Measurements from ENCODE around the gene STAG2. TPM values are rescaled to one million over a fixed set of nuclear protein-coding genes. Genes with fewer than 3 reads are reported as not detected.

The STAG2 gene
- total RNA-seq, 2 donors from 2014 or later, result 73.7 to 130 TPM

- H3K4me1 ChIP-seq (ENCODE audit: control insufficient read depth, insufficient read depth, low read length), result no peaks in the 10 kb centered on the region
- H3K27me3 Mint-ChIP-seq (ENCODE audit: insufficient read depth), result no peaks in the 10 kb centered on the region
- no peak for TF ChIP-seq CTCF (conservative IDR thresholded peaks at IDR 0.05)
- WGBS, 2 experiments (ENCODE audit: insufficient coverage in 1 of 2, insufficient read length in 1 of 2), result 100% methylated on average over 3 of the region's 3 CpGs; no CpG with 5 or more reads in 1 of the 2 experiments
- peaks cover 16% of the 10 kb centered on the region for H3K36me3 Mint-ChIP-seq (ENCODE audit: low read depth)
- H3K36me3 ChIP-seq (ENCODE audit: control insufficient read depth, insufficient read depth, low read length), result no peaks in the 10 kb centered on the region
- no peak overlapping the region for H3K27ac ChIP-seq (ENCODE audit: low read depth, low read length)
- no peak overlapping the region for H3K4me3 Mint-ChIP-seq
- DNase-seq, result no peak
- no peak overlapping the region for H3K4me3 ChIP-seq (ENCODE audit: low read length)
- no peaks in the 10 kb centered on the region for H3K4me1 Mint-ChIP-seq
- H3K27ac Mint-ChIP-seq, result no peak overlapping the region
- no peak overlapping the region for H3K9ac ChIP-seq (ENCODE audit: extremely low read depth, low read length, poor library complexity, severe bottlenecking)
- H3K9me3 ChIP-seq (ENCODE audit: control insufficient read depth, low read length), result no peaks in the 10 kb centered on the region
- H3K27me3 ChIP-seq (ENCODE audit: control insufficient read depth, insufficient read depth, low read length, poor library complexity, severe bottlenecking), result no peaks in the 10 kb centered on the region
- H3K9me3 Mint-ChIP-seq, result peaks cover 6% of the 10 kb centered on the region
These were observed 48.7 kb downstream of the STAG2 start for GRCh38 chrX:124010157-124010556.

- WGBS, 2 experiments (ENCODE audit: insufficient coverage in 1 of 2, insufficient read length in 1 of 2), result 100% methylated on average over 3 of the region's 3 CpGs; no CpG with 5 or more reads in 1 of the 2 experiments
- Histone ChIP-seq H3K9ac (ENCODE audit: extremely low read depth, low read length, poor library complexity, severe bottlenecking) (no peak overlapping the region), H3K4me1 (ENCODE audit: control insufficient read depth, insufficient read depth, low read length) (no peaks in the 10 kb centered on the region), H3K9me3 (ENCODE audit: control insufficient read depth, low read length) (no peaks in the 10 kb centered on the region), H3K27me3 (ENCODE audit: control insufficient read depth, insufficient read depth, low read length, poor library complexity, severe bottlenecking) (no peaks in the 10 kb centered on the region), H3K4me3 (ENCODE audit: low read length) (no peak overlapping the region), H3K36me3 (ENCODE audit: control insufficient read depth, insufficient read depth, low read length) (no peaks in the 10 kb centered on the region), H3K27ac (ENCODE audit: low read depth, low read length) (no peak overlapping the region)
- peaks cover 6% of the 10 kb centered on the region for H3K9me3 Mint-ChIP-seq
- no peak overlapping the region for H3K27ac Mint-ChIP-seq
- DNase-seq, result no peak
- H3K4me3 Mint-ChIP-seq, result no peak overlapping the region
- peaks cover 13% of the 10 kb centered on the region for H3K36me3 Mint-ChIP-seq (ENCODE audit: low read depth)
- H3K27me3 Mint-ChIP-seq (ENCODE audit: insufficient read depth), result no peaks in the 10 kb centered on the region
- TF ChIP-seq CTCF (conservative IDR thresholded peaks at IDR 0.05), result no peak
- no peaks in the 10 kb centered on the region for H3K4me1 Mint-ChIP-seq
These were observed 49.1 kb downstream of the STAG2 start for GRCh38 chrX:124010566-124010965.

- 100% methylated on average over 1 of the region's 1 CpG; no CpG with 5 or more reads in 1 of the 2 experiments for WGBS, 2 experiments (ENCODE audit: insufficient coverage in 1 of 2, insufficient read length in 1 of 2)
- TF ChIP-seq CTCF (conservative IDR thresholded peaks at IDR 0.05), result no peak
- Mint-ChIP-seq H3K36me3 (ENCODE audit: low read depth) (peaks cover 2% of the 10 kb centered on the region), H3K9me3 (peaks cover 2% of the 10 kb centered on the region), H3K27ac (no peak overlapping the region), H3K4me3 (no peak overlapping the region), H3K27me3 (ENCODE audit: insufficient read depth) (no peaks in the 10 kb centered on the region), H3K4me1 (no peaks in the 10 kb centered on the region)
- Histone ChIP-seq H3K4me3 (ENCODE audit: low read length) (no peak overlapping the region), H3K9me3 (ENCODE audit: control insufficient read depth, low read length) (no peaks in the 10 kb centered on the region), H3K36me3 (ENCODE audit: control insufficient read depth, insufficient read depth, low read length) (no peaks in the 10 kb centered on the region), H3K27ac (ENCODE audit: low read depth, low read length) (no peak overlapping the region), H3K9ac (ENCODE audit: extremely low read depth, low read length, poor library complexity, severe bottlenecking) (no peak overlapping the region), H3K4me1 (ENCODE audit: control insufficient read depth, insufficient read depth, low read length) (no peaks in the 10 kb centered on the region), H3K27me3 (ENCODE audit: control insufficient read depth, insufficient read depth, low read length, poor library complexity, severe bottlenecking) (no peaks in the 10 kb centered on the region)
- DNase-seq, result no peak
These were observed 54.2 kb downstream of the STAG2 start for GRCh38 chrX:124015721-124016120.
